Keratinocyte (primary cell): Measurements from ENCODE around the gene ZNF710. TPM values are rescaled to one million over a fixed set of nuclear protein-coding genes. Genes with fewer than 3 reads are reported as not detected.
A peak's percentile ranks its signal among the peaks of the same experiment; 100 is the strongest.

ENCODE experiments used
- DNase-seq: peaks from one replicate; pipeline ENCODE4 v3.0.0-alpha.2; 2011; ENCODE audit warnings: low read depth, missing footprints, low spot score
- FAIRE-seq: peaks from 2 replicates; lab custom pipeline; 2011; peaks lifted over from hg19 to GRCh38; lab: Jason Lieb, UNC
- H2AFZ ChIP-seq: 2 replicates; pipeline ENCODE4 v1.6.0; 2012; ENCODE audit warnings: low read length, control low read depth, inconsistent platforms; ENCODE audit not compliant: control insufficient read depth
- H3K27ac ChIP-seq: 2 replicates; pipeline ENCODE4 v1.5.1; 2011; ENCODE audit warnings: low read length; ENCODE audit not compliant: control insufficient read depth, insufficient read depth
- H3K27me3 ChIP-seq: 3 replicates; pipeline ENCODE4 v1.6.0; 2011; ENCODE audit warnings: low read length; ENCODE audit not compliant: control insufficient read depth, insufficient read depth; ENCODE audit errors: extremely low read depth
- H3K36me3 ChIP-seq, 2 experiments: 2 replicates in 1 of 2; 3 replicates in 1 of 2; pipeline ENCODE4 v1.5.1; 2011; ENCODE audit warnings: low read length in 2 of 2, mild to moderate bottlenecking in 1 of 2; ENCODE audit not compliant: control insufficient read depth in 2 of 2, insufficient read depth in 2 of 2; ENCODE audit errors: extremely low read depth in 1 of 2
- H3K4me1 ChIP-seq: 3 replicates; pipeline ENCODE4 v1.5.1; 2011; ENCODE audit warnings: low read length; ENCODE audit not compliant: control insufficient read depth, insufficient read depth; ENCODE audit errors: extremely low read depth
- H3K4me2 ChIP-seq: 3 replicates; pipeline ENCODE4 v1.6.0; 2011; ENCODE audit warnings: low read depth, low read length; ENCODE audit not compliant: control insufficient read depth, insufficient read depth; ENCODE audit errors: extremely low read depth
- H3K4me3 ChIP-seq, 3 experiments: fragments of 200-600 bp in 1 of 3; sonication (generic) in 1 of 3; 2 replicates in 2 of 3; 3 replicates in 1 of 3; pipeline ENCODE4 v1.5.1; 2011 to 2016; ENCODE audit warnings: low read length in 3 of 3, mild to moderate bottlenecking in 3 of 3, control low read depth in 2 of 3, inconsistent platforms in 1 of 3, low read depth in 1 of 3, mixed read lengths in 1 of 3, mixed run types in 1 of 3, moderate library complexity in 1 of 3; ENCODE audit not compliant: control insufficient read depth in 2 of 3, insufficient read depth in 2 of 3; ENCODE audit errors: extremely low read depth in 1 of 3
- H3K79me2 ChIP-seq: 2 replicates; pipeline ENCODE4 v1.6.0; 2012; ENCODE audit warnings: low read length; ENCODE audit not compliant: control insufficient read depth, insufficient read depth
- H3K9ac ChIP-seq: 3 replicates; pipeline ENCODE4 v1.6.0; 2011; ENCODE audit warnings: low read length; ENCODE audit not compliant: control insufficient read depth, insufficient read depth; ENCODE audit errors: extremely low read depth
- H3K9me1 ChIP-seq: 3 replicates; pipeline ENCODE4 v1.6.0; 2011; ENCODE audit warnings: low read length; ENCODE audit not compliant: control insufficient read depth, insufficient read depth; ENCODE audit errors: extremely low read depth
- H3K9me3 ChIP-seq: 2 replicates; pipeline ENCODE4 v1.5.1; 2012; ENCODE audit warnings: low read depth, low read length; ENCODE audit not compliant: control insufficient read depth
- H4K20me1 ChIP-seq: 3 replicates; pipeline ENCODE4 v1.6.0; 2011; ENCODE audit warnings: low read length; ENCODE audit not compliant: control insufficient read depth, insufficient read depth; ENCODE audit errors: extremely low read depth
- CTCF ChIP-seq, 3 experiments: IDR thresholded peaks in 1 of 3; conservative IDR thresholded peaks in 1 of 3; optimal IDR thresholded peaks in 1 of 3; 2 replicates in 2 of 3; 3 replicates in 1 of 3; pipeline versions ENCODE3 to v1.5.1; 2011; ENCODE audit warnings: low read length in 3 of 3, mild to moderate bottlenecking in 3 of 3, moderate library complexity in 2 of 3, control low read depth in 1 of 3, inconsistent platforms in 1 of 3; ENCODE audit not compliant: insufficient read depth in 2 of 3; ENCODE audit errors: extremely low read depth in 1 of 3
- EZH2 ChIP-seq: IDR thresholded peaks from one replicate; pipeline ENCODE4 v1.6.1; 2012; ENCODE audit warnings: inconsistent platforms, mild to moderate bottlenecking, low read length, moderate library complexity
- dilution Hi-C: fragments of 300-500 bp; cut with MboI; formaldehyde crosslinking; loops from one replicate; pipeline ENCODE4 v1.7.0; 2020; ENCODE audit warnings: low sequenced_read_pairs; ENCODE audit not compliant: extremely low pct_ligation_motif_present
- polyA plus RNA-seq, 5 experiments: library from polyadenylated mRNA; depleted of rRNA in 3 of 5; stranded (reverse) in 3 of 5; stranded (forward) in 1 of 5; unstranded in 1 of 5; fragments of >200 nt; gene quantifications; 1 replicate in 1 of 5; 2 replicates in 3 of 5; 3 replicates in 1 of 5; pipeline versions ENCODE4 v1.2.1 to v1.2.3, GENCODE V29; 2011 to 2012; ENCODE audit warnings: missing spikeins in 2 of 5, low read depth in 1 of 5, low replicate concordance in 1 of 5

Gene ZNF710
- polyA plus RNA-seq, 1 donor (not counting 4 experiments of a cell fraction or from before 2014, with no cell fraction given), result 4.5 TPM

- H3K4me2 ChIP-seq, result no peak overlapping the region
- H4K20me1 ChIP-seq, result no peaks in the 10 kb centered on the region
- dilution Hi-C loops, result no loop called here
- TF ChIP-seq CTCF (optimal IDR thresholded peaks at IDR 0.05 in 1 of 3, IDR thresholded peaks at IDR 0.05 in 1 of 3, conservative IDR thresholded peaks at IDR 0.05 in 1 of 3; ENCODE audit: extremely low read depth in 1 of 3, insufficient read depth in 2 of 3, low read length in 3 of 3), result no peak
- no peaks in the 10 kb centered on the region for H3K9me3 ChIP-seq
- DNase-seq (no peak), FAIRE-seq (no peak)
- H3K4me3 ChIP-seq, result no peak overlapping the region
- no peak overlapping the region for H3K9ac ChIP-seq
- H3K27me3 ChIP-seq, result no peaks in the 10 kb centered on the region
- no peak overlapping the region for H2AFZ ChIP-seq
- no peak overlapping the region for H3K27ac ChIP-seq
- H3K36me3 ChIP-seq, result peaks cover 3 to 21% of the 10 kb centered on the region in 2 experiments
- H3K9me1 ChIP-seq, result no peaks in the 10 kb centered on the region
- peaks cover 19% of the 10 kb centered on the region for H3K4me1 ChIP-seq
- H3K79me2 ChIP-seq, result no peaks in the 10 kb centered on the region
These were observed 72.9 kb downstream of the ZNF710 start for GRCh38 chr15:90074023-90074422.

DNA sequence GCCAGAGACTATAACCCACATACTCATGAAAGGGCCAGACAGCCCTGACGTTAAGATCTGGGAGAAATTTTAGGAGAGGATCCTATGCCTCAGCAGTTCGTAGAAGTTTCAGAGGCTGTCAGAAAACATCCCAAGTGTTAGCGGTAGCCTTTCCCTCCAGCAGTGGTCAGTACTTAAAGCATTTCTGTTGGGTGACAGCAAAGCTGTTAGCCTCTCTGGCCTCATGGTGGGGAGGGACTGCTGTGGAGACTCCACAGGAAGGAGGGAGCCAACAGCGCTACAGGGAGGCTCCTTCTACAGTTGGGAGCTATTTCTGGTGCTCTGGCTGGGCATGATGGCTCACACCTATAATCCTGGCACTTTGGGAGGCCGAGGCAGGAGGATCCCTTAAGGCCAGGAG, 73.8 kb downstream of the ZNF710 start:
- Histone ChIP-seq H3K4me1 (peaks cover 19% of the 10 kb centered on the region), H3K9ac (peak overlapping the region; percentile 53), H2AFZ (no peak overlapping the region), H3K4me3 (peak overlapping the region in 1 of 3 experiments; percentile 11), H3K36me3 (peaks cover 3 to 23% of the 10 kb centered on the region in 2 experiments), H3K9me3 (no peaks in the 10 kb centered on the region), H3K79me2 (no peaks in the 10 kb centered on the region), H3K4me2 (peak overlapping the region; percentile 57), H3K27ac (peak overlapping the region; percentile 67), H3K9me1 (no peaks in the 10 kb centered on the region), H3K27me3 (no peaks in the 10 kb centered on the region), H4K20me1 (no peaks in the 10 kb centered on the region)
- no peak for FAIRE-seq
- no peak for DNase-seq
- no peak for TF ChIP-seq CTCF (optimal IDR thresholded peaks at IDR 0.05 in 1 of 3, IDR thresholded peaks at IDR 0.05 in 1 of 3, conservative IDR thresholded peaks at IDR 0.05 in 1 of 3; ENCODE audit: extremely low read depth in 1 of 3, insufficient read depth in 2 of 3, low read length in 3 of 3)
- no peak for TF ChIP-seq EZH2
- dilution Hi-C loops, result no loop called here
